ENCODE measurements around the gene PPIE. TPM values are rescaled to one million over a fixed set of nuclear protein-coding genes. Genes with fewer than 3 reads are reported as not detected.
"Not testable (repeated sequence)": the region's sequence is repeated elsewhere in the genome, so short reads cannot be mapped to it uniquely, and the experiment has no call there.

The PPIE gene
- total and polyA plus RNA-seq, 2 experiments from 2014 or later = 19.9 to 68.0 TPM

GRCh38 chr1:39761016-39761415 is 22.3 kb downstream of the PPIE start:
- no peak overlapping the region for H3K9ac ChIP-seq
- H2AFZ ChIP-seq = no peak overlapping the region
- no peaks in the 10 kb centered on the region for H3K79me2 ChIP-seq (ENCODE audit: insufficient read depth)
- no peaks in the 10 kb centered on the region for H3K4me1 ChIP-seq (ENCODE audit: insufficient read depth)
- WGBS, 2 experiments (ENCODE audit: low coverage in 1 of 2, low lambda C conversion rate in 2 of 2, missing lambda C conversion rate in 2 of 2) = 72 to 74% methylated on average over 9 of the region's 9 CpGs
- in situ Hi-C loops (cut with MboI) = no loop called here
- no peaks in the 10 kb centered on the region for H4K20me1 ChIP-seq (ENCODE audit: insufficient read depth)
- H3K27me3 ChIP-seq (replicated peaks; ENCODE audit: insufficient read depth) = no peaks in the 10 kb centered on the region
- no peaks in the 10 kb centered on the region for H3F3A ChIP-seq (ENCODE audit: insufficient read depth)
- no peak overlapping the region for H3K4me2 ChIP-seq (ENCODE audit: unreplicated experiment)
- no peaks in the 10 kb centered on the region for H3K9me2 ChIP-seq (ENCODE audit: insufficient read depth)
- no peaks in the 10 kb centered on the region for H3K9me3 ChIP-seq (ENCODE audit: low read depth)
- no peaks in the 10 kb centered on the region; the same call in 1 of the 2 replicates for H3K36me3 ChIP-seq (ENCODE audit: low read depth)
- DNase-seq = no peak
- TF ChIP-seq EZH2phosphoT487 (IDR thresholded peaks at IDR 0.05; ENCODE audit: insufficient read depth, low read depth) (no peak), EZH2 (IDR thresholded peaks at IDR 0.05; ENCODE audit: insufficient read depth, poor library complexity, severe bottlenecking) (no peak)
- H3K27ac ChIP-seq = no peak overlapping the region
- no peak overlapping the region for H3K4me3 ChIP-seq

- 78 to 83% methylated on average over 16 of the region's 16 CpGs for WGBS, 2 experiments (ENCODE audit: low coverage in 1 of 2, low lambda C conversion rate in 2 of 2, missing lambda C conversion rate in 2 of 2)
- DNase-seq = no peak
Measured at GRCh38 chr1:39761557-39762260, 23.0 kb downstream of the PPIE start.

GRCh38 chr1:39762550-39763540 is 24.2 kb downstream of the PPIE start:
- no peak for TF ChIP-seq EZH2phosphoT487 (IDR thresholded peaks at IDR 0.05; ENCODE audit: insufficient read depth, low read depth)
- H4K20me1 ChIP-seq (ENCODE audit: insufficient read depth) = no peaks in the 10 kb centered on the region
- no peak overlapping the region for H3K4me3 ChIP-seq
- in situ Hi-C loops (cut with MboI) = no loop called here
- H3K4me1 ChIP-seq (ENCODE audit: insufficient read depth) = no peaks in the 10 kb centered on the region
- no peak overlapping the region for H3K4me2 ChIP-seq (ENCODE audit: unreplicated experiment)
- H3K27me3 ChIP-seq (replicated peaks; ENCODE audit: insufficient read depth) = no peaks in the 10 kb centered on the region
- no peaks in the 10 kb centered on the region for H3K9me2 ChIP-seq (ENCODE audit: insufficient read depth)
- WGBS, 2 experiments (ENCODE audit: low coverage in 1 of 2, low lambda C conversion rate in 2 of 2, missing lambda C conversion rate in 2 of 2) = 78 to 89% methylated on average over 22 to 28 of the region's 30 CpGs
- no peak overlapping the region for H3K9ac ChIP-seq
- no peak overlapping the region for H2AFZ ChIP-seq
- H3K9me3 ChIP-seq (ENCODE audit: low read depth) = no peaks in the 10 kb centered on the region
- H3K27ac ChIP-seq = no peak overlapping the region
- DNase-seq = no peak
- H3K36me3 ChIP-seq (ENCODE audit: low read depth) = no peaks in the 10 kb centered on the region
- no peaks in the 10 kb centered on the region for H3K79me2 ChIP-seq (ENCODE audit: insufficient read depth)
- H3F3A ChIP-seq (ENCODE audit: insufficient read depth) = no peaks in the 10 kb centered on the region

More at GRCh38 chr1:39761557-39762260, 23.0 kb downstream of the PPIE start:
- no peaks in the 10 kb centered on the region for H3K79me2 ChIP-seq (ENCODE audit: insufficient read depth)
- H3K9me2 ChIP-seq (ENCODE audit: insufficient read depth) = no peaks in the 10 kb centered on the region
- H2AFZ ChIP-seq = no peak overlapping the region
- H4K20me1 ChIP-seq (ENCODE audit: insufficient read depth) = no peaks in the 10 kb centered on the region
- no peaks in the 10 kb centered on the region; the same call in 1 of the 2 replicates for H3K36me3 ChIP-seq (ENCODE audit: low read depth)
- TF ChIP-seq EZH2 (IDR thresholded peaks at IDR 0.05; ENCODE audit: insufficient read depth, poor library complexity, severe bottlenecking) (no peak), EZH2phosphoT487 (IDR thresholded peaks at IDR 0.05; ENCODE audit: insufficient read depth, low read depth) (no peak)
- H3K27me3 ChIP-seq (replicated peaks; ENCODE audit: insufficient read depth) = no peaks in the 10 kb centered on the region
- no peaks in the 10 kb centered on the region for H3F3A ChIP-seq (ENCODE audit: insufficient read depth)
- in situ Hi-C loops (cut with MboI) = no loop called here
- H3K9me3 ChIP-seq (ENCODE audit: low read depth) = no peaks in the 10 kb centered on the region
- no peak overlapping the region for H3K4me2 ChIP-seq (ENCODE audit: unreplicated experiment)
- H3K27ac ChIP-seq = no peak overlapping the region
- H3K9ac ChIP-seq = no peak overlapping the region
- no peaks in the 10 kb centered on the region for H3K4me1 ChIP-seq (ENCODE audit: insufficient read depth)
- no peak overlapping the region for H3K4me3 ChIP-seq

DNA sequence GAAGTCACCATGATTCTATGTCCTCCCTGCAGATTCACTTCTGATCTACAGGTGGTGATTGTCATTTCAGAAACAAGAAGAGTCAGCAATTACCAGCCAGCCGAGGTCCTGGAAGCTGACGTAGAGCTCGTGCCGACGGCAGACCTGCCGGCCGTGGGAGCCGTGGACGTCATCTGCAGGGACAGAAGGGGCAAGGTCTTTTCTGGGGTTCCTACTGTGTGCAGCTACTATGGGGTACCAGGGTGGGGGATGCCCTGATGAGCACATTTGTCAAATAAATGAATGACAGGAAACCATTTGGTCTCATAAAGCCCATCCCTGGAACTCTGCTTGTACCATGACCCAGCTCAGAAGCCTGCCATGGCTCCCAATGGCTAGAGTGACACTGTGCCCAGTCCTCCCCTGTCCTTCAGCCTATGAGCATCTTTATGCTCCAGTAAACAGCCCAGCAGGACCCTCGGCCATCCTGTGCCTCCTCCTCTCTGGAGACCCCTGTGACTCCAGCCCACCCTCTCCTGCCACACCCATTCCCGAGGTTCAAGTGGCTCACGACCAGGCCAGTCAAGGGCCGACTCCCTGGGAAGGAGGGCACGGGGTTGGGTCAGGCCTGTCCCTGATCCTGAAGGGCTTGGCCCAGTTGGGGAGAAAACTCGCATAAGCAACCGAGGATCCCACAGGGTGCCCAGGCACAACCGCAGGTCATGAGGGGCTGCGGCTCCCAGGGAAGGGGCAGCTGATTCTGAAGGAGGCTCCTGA is 25.1 kb downstream of the PPIE start:
- H3K27ac ChIP-seq; H3K36me3 ChIP-seq (ENCODE audit: low read depth); H3K27me3 ChIP-seq (replicated peaks; ENCODE audit: insufficient read depth); DNase-seq; H3K9ac ChIP-seq; H3K4me1 ChIP-seq (ENCODE audit: insufficient read depth); in situ Hi-C loops (cut with MboI); H3K4me3 ChIP-seq; H3K4me2 ChIP-seq (ENCODE audit: unreplicated experiment); H3F3A ChIP-seq (ENCODE audit: insufficient read depth); H3K9me3 ChIP-seq (ENCODE audit: low read depth); H3K79me2 ChIP-seq (ENCODE audit: insufficient read depth); H2AFZ ChIP-seq; H3K9me2 ChIP-seq (ENCODE audit: insufficient read depth); H4K20me1 ChIP-seq (ENCODE audit: insufficient read depth): not testable (repeated sequence)
- WGBS, 2 experiments (ENCODE audit: low coverage in 1 of 2, low lambda C conversion rate in 2 of 2, missing lambda C conversion rate in 2 of 2) = 79 to 81% methylated on average over 15 to 18 of the region's 18 CpGs

DNA sequence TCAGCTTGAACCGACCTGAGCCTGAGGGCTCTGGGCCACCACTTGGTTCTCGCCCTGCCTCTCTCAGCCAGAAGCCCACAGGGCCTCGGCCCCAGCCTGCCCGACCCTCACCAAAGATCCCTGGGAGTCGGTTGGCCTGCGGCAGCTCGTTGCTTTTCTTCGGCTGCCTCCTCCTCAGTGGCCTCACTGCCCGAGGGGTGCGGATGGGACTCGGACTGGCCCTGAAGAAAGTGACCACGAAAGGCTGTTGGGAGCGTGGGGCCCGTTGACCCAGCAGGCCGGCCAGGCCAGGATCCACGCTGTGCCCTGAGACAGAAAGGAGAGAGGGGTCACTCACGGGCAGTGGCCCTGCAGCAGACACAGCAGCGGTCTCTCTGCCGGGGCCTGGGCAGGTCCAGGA is 25.8 kb downstream of the PPIE start:
- H2AFZ ChIP-seq; H3K9me3 ChIP-seq (ENCODE audit: low read depth); H3K4me2 ChIP-seq (ENCODE audit: unreplicated experiment); H3K79me2 ChIP-seq (ENCODE audit: insufficient read depth); H3K4me3 ChIP-seq; H3K9ac ChIP-seq; in situ Hi-C loops (cut with MboI); H3K27me3 ChIP-seq (replicated peaks; ENCODE audit: insufficient read depth); H3K9me2 ChIP-seq (ENCODE audit: insufficient read depth); H3K36me3 ChIP-seq (ENCODE audit: low read depth); H3K4me1 ChIP-seq (ENCODE audit: insufficient read depth); DNase-seq; H3F3A ChIP-seq (ENCODE audit: insufficient read depth); H3K27ac ChIP-seq; H4K20me1 ChIP-seq (ENCODE audit: insufficient read depth): not testable (repeated sequence)
- 82 to 88% methylated on average over 4 to 16 of the region's 19 CpGs for WGBS, 2 experiments (ENCODE audit: low coverage in 1 of 2, low lambda C conversion rate in 2 of 2, missing lambda C conversion rate in 2 of 2)

DNA sequence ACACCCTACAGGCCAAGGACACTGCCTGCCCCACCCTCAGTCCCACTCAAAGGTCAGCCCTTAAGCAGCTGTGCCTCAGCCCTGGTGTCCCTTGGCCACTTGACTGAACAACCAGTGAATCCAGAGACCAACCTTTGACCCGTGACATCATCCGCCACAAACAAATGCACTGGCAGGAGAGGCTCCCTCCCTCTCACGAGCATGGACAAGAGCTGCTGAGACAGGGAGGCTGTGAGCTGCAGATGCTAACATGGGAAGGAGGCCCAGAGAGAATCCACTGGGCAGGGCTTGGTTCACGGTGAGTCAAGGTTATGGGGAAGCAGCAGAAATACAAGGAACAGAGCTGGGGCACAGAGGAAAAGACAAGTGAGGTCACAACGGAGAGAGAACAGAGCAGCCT is 27.8 kb downstream of the PPIE start:
- H2AFZ ChIP-seq; H3K9me2 ChIP-seq (ENCODE audit: insufficient read depth); H3K4me2 ChIP-seq (ENCODE audit: unreplicated experiment); in situ Hi-C loops (cut with MboI); H3K36me3 ChIP-seq (ENCODE audit: low read depth); H3K79me2 ChIP-seq (ENCODE audit: insufficient read depth); H3K4me1 ChIP-seq (ENCODE audit: insufficient read depth); H3F3A ChIP-seq (ENCODE audit: insufficient read depth); H3K9me3 ChIP-seq (ENCODE audit: low read depth); H3K9ac ChIP-seq; DNase-seq; H3K27me3 ChIP-seq (replicated peaks; ENCODE audit: insufficient read depth); H3K4me3 ChIP-seq; H3K27ac ChIP-seq; H4K20me1 ChIP-seq (ENCODE audit: insufficient read depth): not testable (repeated sequence)
- 30 to 40% methylated on average over 2 to 3 of the region's 5 CpGs for WGBS, 2 experiments (ENCODE audit: low coverage in 1 of 2, low lambda C conversion rate in 2 of 2, missing lambda C conversion rate in 2 of 2)

All from GM23248 (cell line).